K562 (cell line): ENCODE data around the gene ADAMTS14. TPM values are rescaled to one million over a fixed set of nuclear protein-coding genes. Genes with fewer than 3 reads are reported as not detected.

Experiments used
- ETS2 ChIP-seq: IDR thresholded peaks from 2 replicates; pipeline ENCODE4 v1.6.1; 2016; ENCODE audit warnings: borderline replicate concordance, missing genetic modification characterization, mild to moderate bottlenecking, moderate library complexity, missing compliant biosample characterization; ENCODE audit not compliant: poor library complexity, severe bottlenecking
- GABPB1 ChIP-seq: sonication (generic); formaldehyde crosslinking; IDR thresholded peaks from 2 replicates; pipeline ENCODE4 v1.8.0; 2022; ENCODE audit warnings: mild to moderate bottlenecking, missing genetic modification reagents
- HDAC2 ChIP-seq: fragments of 450-650 bp; IDR thresholded peaks from 2 replicates; pipeline ENCODE4 v1.6.1; 2016; ENCODE audit warnings: mild to moderate bottlenecking
- KLF16 ChIP-seq: IDR thresholded peaks from 2 replicates; pipeline ENCODE4 v1.6.1; 2016; ENCODE audit warnings: antibody characterized with exemption
- L3MBTL2 ChIP-seq: fragments of 450-650 bp; IDR thresholded peaks from 2 replicates; pipeline ENCODE4 v1.6.1; 2016; ENCODE audit warnings: mild to moderate bottlenecking, moderate library complexity
- PRDM10 ChIP-seq: fragments of 450-650 bp; IDR thresholded peaks from 2 replicates; pipeline ENCODE4 v1.6.1; 2018; ENCODE audit not compliant: partially characterized antibody
- PTBP1 ChIP-seq: fragments of 200-400 bp; formaldehyde crosslinking; IDR thresholded peaks from 2 replicates; pipeline ENCODE4 v1.6.1; 2017; ENCODE audit warnings: low read depth, low read length
- RBFOX2 ChIP-seq: fragments of 200-400 bp; formaldehyde crosslinking; IDR thresholded peaks from 2 replicates; pipeline ENCODE4 v1.6.1; 2017; ENCODE audit warnings: low read depth, mild to moderate bottlenecking, low read length, moderate library complexity
- SETDB1 ChIP-seq: IDR thresholded peaks from one replicate; pipeline ENCODE4 v1.6.1; 2012; ENCODE audit warnings: low read length, control low read depth, inconsistent platforms
- SMAD4 ChIP-seq: fragments of 250-450 bp; sonication (Bioruptor Pico); conservative IDR thresholded peaks from 2 replicates; pipeline ENCODE4 v1.8.0; 2021; ENCODE audit warnings: inconsistent platforms, mild to moderate bottlenecking, moderate library complexity
- SREBF1 ChIP-seq: fragments of 150-350 bp; IDR thresholded peaks from 2 replicates; pipeline ENCODE4 v1.6.1; 2014; ENCODE audit warnings: antibody characterized with exemption, low read depth, low read length, borderline replicate concordance
- TEAD4 ChIP-seq, 2 experiments: sonication (generic) in 1 of 2; formaldehyde crosslinking in 1 of 2; IDR thresholded peaks; 2 replicates each; pipeline versions ENCODE4 v1.6.1 to v1.8.0; 2012 to 2022; ENCODE audit warnings: borderline replicate concordance in 1 of 2, inconsistent platforms in 1 of 2, low read length in 1 of 2, mild to moderate bottlenecking in 1 of 2, missing genetic modification reagents in 1 of 2
- TRIM28 ChIP-seq: fragments of 450-650 bp; IDR thresholded peaks from 2 replicates; pipeline ENCODE4 v1.6.1; 2017
- ZEB2 ChIP-seq: fragments of 450-650 bp; IDR thresholded peaks from 2 replicates; pipeline ENCODE4 v1.6.1; 2016
- ZNF707 ChIP-seq: fragments of 250-450 bp; sonication (Bioruptor Pico); conservative IDR thresholded peaks from 2 replicates; pipeline ENCODE4 v1.8.0; 2022; ENCODE audit warnings: inconsistent platforms, mild to moderate bottlenecking, moderate library complexity
- polyA plus RNA-seq, 8 experiments: library from polyadenylated mRNA; depleted of rRNA in 4 of 8; stranded (reverse) in 5 of 8; unstranded in 3 of 8; fragments of >200 nt; fragmentation: Nextera tagmentation in 2 of 8; fragmentation: Illumina TruSeq in 1 of 8; extraction: Ambion mirVana in 2 of 8; extraction: Trizol in 1 of 8; gene quantifications; 2 replicates each; pipeline versions ENCODE4 v1.2.1 to v1.2.3, GENCODE V29; 2011 to 2014; ENCODE audit warnings: inconsistent platforms in 1 of 8, missing spikeins in 1 of 8
- total RNA-seq, 7 experiments: library from RNA; depleted of rRNA in 6 of 7; stranded (reverse); fragments of >200 nt in 6 of 7; fragmentation: Illumina TruSeq in 2 of 7; extraction: Trizol in 2 of 7; gene quantifications; 2 replicates each; pipeline versions ENCODE4 v1.2.1 to v1.2.3, GENCODE V29; 2011 to 2021; ENCODE audit warnings: low replicate concordance in 1 of 7
- TF ChIP-seq, protein P1 (sequence below), 2 experiments: fragments of 450-650 bp; formaldehyde crosslinking in 1 of 2; IDR thresholded peaks; 2 replicates each; pipeline versions ENCODE4 v1.4.0 to v1.6.1; 2014 to 2020; ENCODE audit warnings: mild to moderate bottlenecking in 2 of 2, borderline replicate concordance in 1 of 2, low read depth in 1 of 2

The ADAMTS14 gene
- total and polyA plus RNA-seq, 9 of the 15 experiments (the other 6 are each of a cell fraction or from before 2014, with no cell fraction given) = 0.04 to 37.4 (median 15.9) TPM

- TF ChIP-seq TEAD4 (IDR thresholded peaks at IDR 0.05; ENCODE audit: low read length) (peak; percentile 71; the same call in 1 of the 2 replicates), TEAD4 (CRISPR knock-in tag; IDR thresholded peaks at IDR 0.05; ENCODE audit: borderline replicate concordance) (no peak), L3MBTL2 (peak; percentile 67; the same call in 1 of the 2 replicates), HDAC2 (no peak), ETS2 (tag) (no peak), ZNF707 (CRISPR knock-in tag) (no peak), RBFOX2 (no peak), GABPB1 (CRISPR knock-in tag) (no peak), ZEB2 (no peak), KLF16 (no peak), SETDB1 (no peak), SREBF1 (no peak), PTBP1 (no peak), TRIM28 (0 out of 2 replicates have a peak, but pooled peaks have one; percentile 14), SMAD4 (CRISPR knock-in tag) (peak; percentile 59; the same call in 1 of the 2 replicates), PRDM10 (peak; percentile 15)
- TF ChIP-seq, protein P1, sequence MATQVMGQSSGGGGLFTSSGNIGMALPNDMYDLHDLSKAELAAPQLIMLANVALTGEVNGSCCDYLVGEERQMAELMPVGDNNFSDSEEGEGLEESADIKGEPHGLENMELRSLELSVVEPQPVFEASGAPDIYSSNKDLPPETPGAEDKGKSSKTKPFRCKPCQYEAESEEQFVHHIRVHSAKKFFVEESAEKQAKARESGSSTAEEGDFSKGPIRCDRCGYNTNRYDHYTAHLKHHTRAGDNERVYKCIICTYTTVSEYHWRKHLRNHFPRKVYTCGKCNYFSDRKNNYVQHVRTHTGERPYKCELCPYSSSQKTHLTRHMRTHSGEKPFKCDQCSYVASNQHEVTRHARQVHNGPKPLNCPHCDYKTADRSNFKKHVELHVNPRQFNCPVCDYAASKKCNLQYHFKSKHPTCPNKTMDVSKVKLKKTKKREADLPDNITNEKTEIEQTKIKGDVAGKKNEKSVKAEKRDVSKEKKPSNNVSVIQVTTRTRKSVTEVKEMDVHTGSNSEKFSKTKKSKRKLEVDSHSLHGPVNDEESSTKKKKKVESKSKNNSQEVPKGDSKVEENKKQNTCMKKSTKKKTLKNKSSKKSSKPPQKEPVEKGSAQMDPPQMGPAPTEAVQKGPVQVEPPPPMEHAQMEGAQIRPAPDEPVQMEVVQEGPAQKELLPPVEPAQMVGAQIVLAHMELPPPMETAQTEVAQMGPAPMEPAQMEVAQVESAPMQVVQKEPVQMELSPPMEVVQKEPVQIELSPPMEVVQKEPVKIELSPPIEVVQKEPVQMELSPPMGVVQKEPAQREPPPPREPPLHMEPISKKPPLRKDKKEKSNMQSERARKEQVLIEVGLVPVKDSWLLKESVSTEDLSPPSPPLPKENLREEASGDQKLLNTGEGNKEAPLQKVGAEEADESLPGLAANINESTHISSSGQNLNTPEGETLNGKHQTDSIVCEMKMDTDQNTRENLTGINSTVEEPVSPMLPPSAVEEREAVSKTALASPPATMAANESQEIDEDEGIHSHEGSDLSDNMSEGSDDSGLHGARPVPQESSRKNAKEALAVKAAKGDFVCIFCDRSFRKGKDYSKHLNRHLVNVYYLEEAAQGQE (IDR thresholded peaks at IDR 0.05; ENCODE audit: borderline replicate concordance) = no peak
- TF ChIP-seq, protein P1 (CRISPR knock-in tag; IDR thresholded peaks at IDR 0.05; ENCODE audit: low read depth) = no peak
These were observed 70.5 kb downstream of the ADAMTS14 start (continued) for GRCh38 chr10:70742537-70743429.
